Fibroblast of lung (primary cell): ENCODE data around the gene PCGF2. TPM values are rescaled to one million over a fixed set of nuclear protein-coding genes. Genes with fewer than 3 reads are reported as not detected.

Source experiments
- DNase-seq, 2 donors: peaks; one replicate each; pipeline versions ENCODE4 v3.0.0 to v3.0.0-alpha.2; 2010; ENCODE audit warnings: low read depth in 2 of 2
- H2AFZ ChIP-seq: 2 replicates; pipeline ENCODE4 v1.5.1; 2012; ENCODE audit warnings: low read length, control low read depth, inconsistent platforms
- H3K27ac ChIP-seq: 2 replicates; pipeline ENCODE4 v1.5.1; 2011; ENCODE audit warnings: low read length, control low read depth; ENCODE audit not compliant: insufficient read depth
- H3K27me3 ChIP-seq: 2 replicates; pipeline ENCODE4 v1.5.1; 2011; ENCODE audit warnings: mild to moderate bottlenecking, low read length; ENCODE audit not compliant: control insufficient read depth, insufficient read depth
- H3K36me3 ChIP-seq: 2 replicates; pipeline ENCODE4 v1.5.1; 2011; ENCODE audit warnings: low read length; ENCODE audit not compliant: control insufficient read depth, insufficient read depth
- H3K4me1 ChIP-seq: 2 replicates; pipeline ENCODE4 v1.5.1; 2011; ENCODE audit warnings: low read length; ENCODE audit not compliant: control insufficient read depth, insufficient read depth; ENCODE audit errors: extremely low read depth
- H3K4me2 ChIP-seq: 2 replicates; pipeline ENCODE4 v1.5.1; 2011; ENCODE audit warnings: low read length, control low read depth; ENCODE audit not compliant: insufficient read depth; ENCODE audit errors: extremely low read depth
- H3K4me3 ChIP-seq, 4 experiments: fragments of 200-600 bp in 1 of 4; sonication (generic) in 1 of 4; replicated peaks in 1 of 4; 2 replicates each; pipeline ENCODE4 v1.5.1; 2011 to 2016; ENCODE audit warnings: low read length in 4 of 4, low read depth in 3 of 4, mild to moderate bottlenecking in 3 of 4, control low read depth in 2 of 4, inconsistent platforms in 1 of 4, mixed read lengths in 1 of 4; ENCODE audit not compliant: insufficient read depth in 1 of 4; ENCODE audit errors: control extremely low read depth in 1 of 4
- H3K79me2 ChIP-seq: 2 replicates; pipeline ENCODE4 v1.5.1; 2012; ENCODE audit warnings: mild to moderate bottlenecking, low read length, inconsistent platforms; ENCODE audit not compliant: control insufficient read depth, insufficient read depth
- H3K9ac ChIP-seq: 2 replicates; pipeline ENCODE4 v1.5.1; 2011; ENCODE audit warnings: mild to moderate bottlenecking, low read length, control low read depth; ENCODE audit not compliant: insufficient read depth
- H3K9me3 ChIP-seq: 2 replicates; pipeline ENCODE4 v1.5.1; 2012; ENCODE audit warnings: low read depth, low read length; ENCODE audit not compliant: control insufficient read depth, insufficient read depth
- H4K20me1 ChIP-seq: 2 replicates; pipeline ENCODE4 v1.5.1; 2011; ENCODE audit warnings: low read length; ENCODE audit not compliant: control insufficient read depth, insufficient read depth; ENCODE audit errors: extremely low read depth
- CTCF ChIP-seq, 2 donors: IDR thresholded peaks in 1 of 2; conservative IDR thresholded peaks in 1 of 2; 1 replicate in 1 of 2; 2 replicates in 1 of 2; pipeline ENCODE4 v1.5.1; 2011 to 2012; ENCODE audit warnings: low read length in 2 of 2, control low read depth in 1 of 2, inconsistent platforms in 1 of 2, low read depth in 1 of 2, mild to moderate bottlenecking in 1 of 2
- EZH2 ChIP-seq: IDR thresholded peaks from 2 replicates; pipeline ENCODE4 v1.5.1; 2012; ENCODE audit warnings: low read length, control low read depth, mild to moderate bottlenecking; ENCODE audit errors: missing control alignments
- polyA plus RNA-seq, 2 donors: library from polyadenylated mRNA; depleted of rRNA in 1 of 2; stranded (reverse) in 1 of 2; unstranded in 1 of 2; fragments of >200 nt; gene quantifications; 2 replicates each; pipeline ENCODE4 v1.2.1, GENCODE V29; 2011 to 2012; ENCODE audit warnings: missing spikeins in 1 of 2
- total RNA-seq: library from RNA; depleted of rRNA; stranded (reverse); fragments of >200 nt; gene quantifications from 2 replicates; pipeline ENCODE4 v1.2.1, GENCODE V29; 2014

Gene PCGF2
- total and polyA plus RNA-seq, 2 donors (not counting 1 experiment from before 2014, with no cell fraction given): 4.0 to 8.0 TPM

- Histone ChIP-seq H3K9ac (no peak overlapping the region), H3K36me3 (peaks cover 40% of the 10 kb centered on the region), H3K4me1 (no peaks in the 10 kb centered on the region), H4K20me1 (no peaks in the 10 kb centered on the region), H3K4me2 (no peak overlapping the region), H3K9me3 (no peaks in the 10 kb centered on the region), H3K79me2 (peaks cover 7% of the 10 kb centered on the region), H3K27me3 (no peaks in the 10 kb centered on the region), H3K27ac (no peak overlapping the region), H2AFZ (no peak overlapping the region), H3K4me3 (no peak overlapping the region)
- no peak for DNase-seq
- TF ChIP-seq CTCF (conservative IDR thresholded peaks at IDR 0.05 in 1 of 2, IDR thresholded peaks at IDR 0.05 in 1 of 2; ENCODE audit: low read depth in 1 of 2, low read length in 2 of 2) (no peak), EZH2 (no peak)
Measured at GRCh38 chr17:38783227-38783626, 35.1 kb upstream of the PCGF2 start.

- Histone ChIP-seq H3K27me3 (no peaks in the 10 kb centered on the region), H3K4me1 (no peaks in the 10 kb centered on the region), H4K20me1 (no peaks in the 10 kb centered on the region), H3K36me3 (peaks cover 37% of the 10 kb centered on the region), H3K4me3 (no peak overlapping the region), H3K79me2 (no peaks in the 10 kb centered on the region), H3K9me3 (no peaks in the 10 kb centered on the region), H3K4me2 (no peak overlapping the region), H2AFZ (no peak overlapping the region), H3K9ac (no peak overlapping the region), H3K27ac (no peak overlapping the region)
- TF ChIP-seq EZH2 (no peak), CTCF (conservative IDR thresholded peaks at IDR 0.05 in 1 of 2, IDR thresholded peaks at IDR 0.05 in 1 of 2; ENCODE audit: low read depth in 1 of 2, low read length in 2 of 2) (no peak)
- DNase-seq: no peak
Measured at GRCh38 chr17:38779965-38780752, 32.0 kb upstream of the PCGF2 start.

- Histone ChIP-seq H3K9me3 (no peaks in the 10 kb centered on the region), H3K4me1 (no peaks in the 10 kb centered on the region), H3K4me2 (no peak overlapping the region), H4K20me1 (no peaks in the 10 kb centered on the region), H2AFZ (no peak overlapping the region), H3K36me3 (peaks cover 29% of the 10 kb centered on the region), H3K4me3 (no peak overlapping the region), H3K27ac (no peak overlapping the region), H3K27me3 (no peaks in the 10 kb centered on the region), H3K79me2 (no peaks in the 10 kb centered on the region), H3K9ac (no peak overlapping the region)
- TF ChIP-seq EZH2 (no peak), CTCF (conservative IDR thresholded peaks at IDR 0.05 in 1 of 2, IDR thresholded peaks at IDR 0.05 in 1 of 2; ENCODE audit: low read depth in 1 of 2, low read length in 2 of 2) (no peak)
- DNase-seq: no peak
Measured at GRCh38 chr17:38777641-38778250, 29.6 kb upstream of the PCGF2 start.
